T47D (cell line): ENCODE measurements around the gene TMEM272.

Source experiments
- DNase-seq, 2 experiments: peaks; one replicate each; pipeline versions ENCODE4 v3.0.0 to v3.0.0-alpha.2; 2011 to 2012; ENCODE audit warnings: low read depth in 1 of 2, low spot score in 1 of 2
- JUND ChIP-seq: IDR thresholded peaks from 2 replicates; pipeline ENCODE4 v1.6.1; 2012; ENCODE audit warnings: low read depth
- in situ Hi-C: cut with HindIII; loops from 2 replicates; pipeline ENCODE4 v1.10.0; 2016; ENCODE audit warnings: low sequenced_read_pairs, low pct_unique_long_range_greater_than_20kb

TMEM272 gene

GRCh38 chr13:51764184-51765141 lies 80.5 kb downstream of the TMEM272 start:
- no peak for TF ChIP-seq JUND
- in situ Hi-C loops = no loop called here
- no peak for DNase-seq

- no peak for TF ChIP-seq JUND
- no peak for DNase-seq
- in situ Hi-C loops = no loop called here
These were observed 81.5 kb downstream of the TMEM272 start for GRCh38 chr13:51763486-51763885.
